Measurements from ENCODE around the gene NELL1.
"Not testable (repeated sequence)": the region's sequence is repeated elsewhere in the genome, so short reads cannot be mapped to it uniquely, and the experiment has no call there.

The NELL1 gene

GRCh38 chr11:21268036-21268435 is 598.6 kb downstream of the NELL1 start:
- Histone ChIP-seq H3K79me2 (ENCODE audit: insufficient read depth, low read length) (no peaks in the 10 kb centered on the region), H3K9ac (ENCODE audit: low read depth, low read length, poor library complexity, severe bottlenecking) (no peak overlapping the region), H3K4me1 (ENCODE audit: insufficient read depth, low read length, poor library complexity, severe bottlenecking) (no peaks in the 10 kb centered on the region), H3K9me2 (replicated peaks; ENCODE audit: low read depth, low read length) (no peaks in the 10 kb centered on the region), H3K27me3 (ENCODE audit: insufficient read depth, low read length, poor library complexity, severe bottlenecking) (no peaks in the 10 kb centered on the region), H3K36me3 (ENCODE audit: insufficient read depth, low read length) (no peaks in the 10 kb centered on the region), H2AFZ (ENCODE audit: low read length) (no peak overlapping the region), H3F3A (ENCODE audit: low read depth) (no peaks in the 10 kb centered on the region), H3K4me2 (ENCODE audit: low read depth, low read length, poor library complexity, severe bottlenecking) (no peak overlapping the region), H4K20me1 (ENCODE audit: insufficient read depth, low read length, poor library complexity, severe bottlenecking) (no peaks in the 10 kb centered on the region), H3K9me3 (ENCODE audit: insufficient read depth, low read depth, low read length) (no peaks in the 10 kb centered on the region; the same call in 1 of the 2 replicates), H3K4me3 (ENCODE audit: low read length, poor library complexity, severe bottlenecking) (no peak overlapping the region)
- TF ChIP-seq CTCF (conservative IDR thresholded peaks at IDR 0.05; ENCODE audit: low read length) (no peak), EZH2phosphoT487 (IDR thresholded peaks at IDR 0.05; ENCODE audit: borderline replicate concordance) (no peak)

GRCh38 chr11:21272139-21272538 is 602.8 kb downstream of the NELL1 start:
- not testable (repeated sequence) for H3K79me2 ChIP-seq (ENCODE audit: insufficient read depth, low read length); H3K4me3 ChIP-seq (ENCODE audit: low read length, poor library complexity, severe bottlenecking); H3K9me3 ChIP-seq (ENCODE audit: insufficient read depth, low read depth, low read length); H2AFZ ChIP-seq (ENCODE audit: low read length); H3K9me2 ChIP-seq (replicated peaks; ENCODE audit: low read depth, low read length); H3K4me1 ChIP-seq (ENCODE audit: insufficient read depth, low read length, poor library complexity, severe bottlenecking); H3K27me3 ChIP-seq (ENCODE audit: insufficient read depth, low read length, poor library complexity, severe bottlenecking); H3K4me2 ChIP-seq (ENCODE audit: low read depth, low read length, poor library complexity, severe bottlenecking); H4K20me1 ChIP-seq (ENCODE audit: insufficient read depth, low read length, poor library complexity, severe bottlenecking); H3F3A ChIP-seq (ENCODE audit: low read depth); H3K36me3 ChIP-seq (ENCODE audit: insufficient read depth, low read length); H3K9ac ChIP-seq (ENCODE audit: low read depth, low read length, poor library complexity, severe bottlenecking)

- no peaks in the 10 kb centered on the region for H3K9me2 ChIP-seq (replicated peaks; ENCODE audit: low read depth, low read length)
- no peaks in the 10 kb centered on the region for H3K79me2 ChIP-seq (ENCODE audit: insufficient read depth, low read length)
- no peak overlapping the region for H2AFZ ChIP-seq (ENCODE audit: low read length)
- H3K4me1 ChIP-seq (ENCODE audit: insufficient read depth, low read length, poor library complexity, severe bottlenecking): no peaks in the 10 kb centered on the region
- H3K27me3 ChIP-seq (ENCODE audit: insufficient read depth, low read length, poor library complexity, severe bottlenecking): no peaks in the 10 kb centered on the region
- no peak overlapping the region for H3K9ac ChIP-seq (ENCODE audit: low read depth, low read length, poor library complexity, severe bottlenecking)
- no peaks in the 10 kb centered on the region for H4K20me1 ChIP-seq (ENCODE audit: insufficient read depth, low read length, poor library complexity, severe bottlenecking)
- H3F3A ChIP-seq (ENCODE audit: low read depth): no peaks in the 10 kb centered on the region
- H3K4me3 ChIP-seq (ENCODE audit: low read length, poor library complexity, severe bottlenecking): no peak overlapping the region
- TF ChIP-seq CTCF (conservative IDR thresholded peaks at IDR 0.05; ENCODE audit: low read length) (no peak), EZH2phosphoT487 (IDR thresholded peaks at IDR 0.05; ENCODE audit: borderline replicate concordance) (no peak)
- no peak overlapping the region for H3K4me2 ChIP-seq (ENCODE audit: low read depth, low read length, poor library complexity, severe bottlenecking)
- H3K9me3 ChIP-seq (ENCODE audit: insufficient read depth, low read depth, low read length): no peaks in the 10 kb centered on the region
- H3K36me3 ChIP-seq (ENCODE audit: insufficient read depth, low read length): no peaks in the 10 kb centered on the region
These were observed 609.5 kb downstream of the NELL1 start for GRCh38 chr11:21278840-21279239.

GRCh38 chr11:21285104-21285503 is 615.7 kb downstream of the NELL1 start:
- H3K9me3 ChIP-seq (ENCODE audit: insufficient read depth, low read depth, low read length): no peaks in the 10 kb centered on the region
- H3K4me3 ChIP-seq (ENCODE audit: low read length, poor library complexity, severe bottlenecking): no peak overlapping the region
- H2AFZ ChIP-seq (ENCODE audit: low read length): no peak overlapping the region
- H3K27me3 ChIP-seq (ENCODE audit: insufficient read depth, low read length, poor library complexity, severe bottlenecking): no peaks in the 10 kb centered on the region
- TF ChIP-seq CTCF (conservative IDR thresholded peaks at IDR 0.05; ENCODE audit: low read length) (no peak), EZH2phosphoT487 (IDR thresholded peaks at IDR 0.05; ENCODE audit: borderline replicate concordance) (no peak)
- no peaks in the 10 kb centered on the region for H3K4me1 ChIP-seq (ENCODE audit: insufficient read depth, low read length, poor library complexity, severe bottlenecking)
- no peak overlapping the region for H3K9ac ChIP-seq (ENCODE audit: low read depth, low read length, poor library complexity, severe bottlenecking)
- no peaks in the 10 kb centered on the region for H3K79me2 ChIP-seq (ENCODE audit: insufficient read depth, low read length)
- H3K9me2 ChIP-seq (replicated peaks; ENCODE audit: low read depth, low read length): no peaks in the 10 kb centered on the region
- no peaks in the 10 kb centered on the region for H3K36me3 ChIP-seq (ENCODE audit: insufficient read depth, low read length)
- no peaks in the 10 kb centered on the region for H3F3A ChIP-seq (ENCODE audit: low read depth)
- H4K20me1 ChIP-seq (ENCODE audit: insufficient read depth, low read length, poor library complexity, severe bottlenecking): no peaks in the 10 kb centered on the region
- H3K4me2 ChIP-seq (ENCODE audit: low read depth, low read length, poor library complexity, severe bottlenecking): no peak overlapping the region
